Measurements from ENCODE around the gene EMILIN1.
A peak's percentile ranks its signal among the peaks of the same experiment; 100 is the strongest.
"Not testable (repeated sequence)": the region's sequence is repeated elsewhere in the genome, so short reads cannot be mapped to it uniquely, and the experiment has no call there.

Gene EMILIN1

DNA sequence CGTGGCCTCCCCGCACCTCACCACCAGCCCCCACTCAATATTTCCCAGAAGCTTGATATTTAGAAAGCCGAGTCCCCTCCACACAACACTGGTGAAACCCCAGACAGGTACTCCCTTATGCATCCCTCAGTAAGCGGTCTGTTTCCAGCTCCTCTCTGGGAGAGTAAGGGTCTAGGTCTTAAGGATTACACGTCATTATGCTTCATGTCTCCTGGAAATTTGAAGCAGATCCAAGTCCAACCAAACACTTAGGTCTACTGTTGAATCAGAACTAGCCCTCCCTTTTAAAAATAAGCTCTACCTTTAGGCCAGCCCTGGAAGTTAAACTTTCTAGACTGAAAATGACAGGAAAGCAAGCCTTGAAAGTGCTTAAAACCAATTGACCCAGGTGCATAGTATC, 5.5 kb upstream of the EMILIN1 start:
- Histone ChIP-seq H3K4me1 (ENCODE audit: control insufficient read depth, low read length) (peaks cover 73% of the 10 kb centered on the region), H3F3A (ENCODE audit: control insufficient read depth, insufficient read depth) (peaks cover 15% of the 10 kb centered on the region; the same call in 1 of the 2 replicates), H3K36me3 (ENCODE audit: control insufficient read depth, low read length) (peaks cover 35% of the 10 kb centered on the region), H3K9me3 (ENCODE audit: control insufficient read depth, insufficient read depth, low read length) (no peaks in the 10 kb centered on the region), H3K4me2 (ENCODE audit: low read length) (no peak overlapping the region), H3K27me3 (ENCODE audit: control insufficient read depth, low read length) (no peaks in the 10 kb centered on the region), H3K27ac (ENCODE audit: low read depth, low read length) (no peak overlapping the region), H3K9me2 (replicated peaks; ENCODE audit: control insufficient read depth, low read length) (no peaks in the 10 kb centered on the region), H3K79me2 (ENCODE audit: control insufficient read depth, low read length) (peaks cover 34% of the 10 kb centered on the region), H4K20me1 (ENCODE audit: control insufficient read depth, insufficient read depth, low read depth, low read length) (no peaks in the 10 kb centered on the region), H3K4me3 (ENCODE audit: low read length) (no peak overlapping the region)
- TF ChIP-seq EZH2phosphoT487 (IDR thresholded peaks at IDR 0.05; ENCODE audit: borderline replicate concordance, low read length), result no peak
- TF ChIP-seq, protein P1, sequence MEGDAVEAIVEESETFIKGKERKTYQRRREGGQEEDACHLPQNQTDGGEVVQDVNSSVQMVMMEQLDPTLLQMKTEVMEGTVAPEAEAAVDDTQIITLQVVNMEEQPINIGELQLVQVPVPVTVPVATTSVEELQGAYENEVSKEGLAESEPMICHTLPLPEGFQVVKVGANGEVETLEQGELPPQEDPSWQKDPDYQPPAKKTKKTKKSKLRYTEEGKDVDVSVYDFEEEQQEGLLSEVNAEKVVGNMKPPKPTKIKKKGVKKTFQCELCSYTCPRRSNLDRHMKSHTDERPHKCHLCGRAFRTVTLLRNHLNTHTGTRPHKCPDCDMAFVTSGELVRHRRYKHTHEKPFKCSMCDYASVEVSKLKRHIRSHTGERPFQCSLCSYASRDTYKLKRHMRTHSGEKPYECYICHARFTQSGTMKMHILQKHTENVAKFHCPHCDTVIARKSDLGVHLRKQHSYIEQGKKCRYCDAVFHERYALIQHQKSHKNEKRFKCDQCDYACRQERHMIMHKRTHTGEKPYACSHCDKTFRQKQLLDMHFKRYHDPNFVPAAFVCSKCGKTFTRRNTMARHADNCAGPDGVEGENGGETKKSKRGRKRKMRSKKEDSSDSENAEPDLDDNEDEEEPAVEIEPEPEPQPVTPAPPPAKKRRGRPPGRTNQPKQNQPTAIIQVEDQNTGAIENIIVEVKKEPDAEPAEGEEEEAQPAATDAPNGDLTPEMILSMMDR (IDR thresholded peaks at IDR 0.05; ENCODE audit: low read depth, low read length, poor library complexity, severe bottlenecking), result no peak

DNA sequence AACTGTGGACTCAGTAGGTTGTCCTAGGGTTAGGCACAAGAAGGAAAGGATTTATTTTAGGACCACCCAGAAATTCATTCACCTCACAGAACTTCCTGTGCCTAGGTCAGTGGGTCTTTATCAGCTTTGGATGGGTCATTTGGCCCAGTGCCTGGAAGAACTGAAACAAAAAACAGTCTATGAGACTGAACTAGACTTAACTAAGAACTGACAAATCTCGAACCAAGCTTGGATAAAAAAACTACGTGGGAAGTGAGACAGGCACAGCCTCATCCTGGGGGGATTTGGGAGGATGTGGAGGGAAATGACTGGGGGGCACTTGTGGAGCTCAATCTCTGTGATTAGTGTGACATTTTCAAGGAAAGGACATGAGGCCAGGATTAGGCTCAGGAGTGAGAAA, 4.6 kb upstream of the EMILIN1 start:
- Histone ChIP-seq H3K4me2 (ENCODE audit: low read length) (no peak overlapping the region), H3K4me1 (ENCODE audit: control insufficient read depth, low read length) (peaks cover 79% of the 10 kb centered on the region), H3K79me2 (ENCODE audit: control insufficient read depth, low read length) (peaks cover 26% of the 10 kb centered on the region)

DNA sequence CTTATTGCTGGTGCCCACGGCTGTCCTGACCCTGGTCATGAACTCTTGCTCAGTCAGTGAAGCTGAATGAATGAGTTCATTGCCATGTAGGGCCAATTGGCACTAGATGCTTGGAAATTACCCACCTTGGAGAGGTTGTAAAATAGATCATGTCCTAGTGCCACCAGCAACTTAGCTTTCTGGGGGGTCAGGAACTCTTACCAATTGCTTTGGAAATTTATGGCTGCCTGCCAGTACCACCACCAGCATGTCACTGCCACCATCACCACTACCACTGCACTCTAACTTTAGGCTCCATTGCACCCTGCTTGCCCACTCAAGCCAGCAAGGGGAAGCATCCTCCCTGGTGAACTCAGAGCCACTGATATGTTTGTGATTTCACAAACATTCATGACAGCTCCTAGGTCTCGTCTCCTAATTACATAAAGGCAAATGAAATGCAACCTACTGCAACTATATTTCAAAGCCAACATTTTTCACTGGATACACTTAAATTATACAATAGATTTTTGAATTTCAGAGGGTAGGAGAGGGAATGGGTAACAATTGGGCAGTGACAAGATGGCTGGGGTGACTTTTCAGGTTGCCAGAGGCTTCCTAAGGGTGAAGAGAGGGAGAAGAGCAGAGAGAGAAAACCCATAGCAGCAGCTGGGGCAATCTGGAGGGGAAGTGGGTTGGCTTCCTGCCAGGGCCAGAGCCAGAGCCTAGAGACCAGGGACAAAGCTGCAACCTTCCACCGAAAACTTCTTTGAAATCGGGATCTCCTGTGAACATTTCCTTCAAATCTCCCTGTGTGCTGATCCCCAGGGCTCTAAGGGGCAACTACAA, 3.5 kb upstream of the EMILIN1 start:
- H3K9me3 ChIP-seq (ENCODE audit: control insufficient read depth, insufficient read depth, low read length), result no peaks in the 10 kb centered on the region
- no peak for TF ChIP-seq EZH2phosphoT487 (IDR thresholded peaks at IDR 0.05; ENCODE audit: borderline replicate concordance, low read length)
- TF ChIP-seq, protein P1 (IDR thresholded peaks at IDR 0.05; ENCODE audit: low read depth, low read length, poor library complexity, severe bottlenecking), result no peak
- peaks cover 15% of the 10 kb centered on the region; the same call in 1 of the 2 replicates for H3F3A ChIP-seq (ENCODE audit: control insufficient read depth, insufficient read depth)
- H3K36me3 ChIP-seq (ENCODE audit: control insufficient read depth, low read length), result peaks cover 14% of the 10 kb centered on the region
- peak overlapping the region; percentile 45 for H3K27ac ChIP-seq (ENCODE audit: low read depth, low read length)
- H3K79me2 ChIP-seq (ENCODE audit: control insufficient read depth, low read length), result peaks cover 15% of the 10 kb centered on the region
- H3K9me2 ChIP-seq (replicated peaks; ENCODE audit: control insufficient read depth, low read length), result no peaks in the 10 kb centered on the region
- H3K4me1 ChIP-seq (ENCODE audit: control insufficient read depth, low read length), result peaks cover 72% of the 10 kb centered on the region
- no peaks in the 10 kb centered on the region for H4K20me1 ChIP-seq (ENCODE audit: control insufficient read depth, insufficient read depth, low read depth, low read length)
- peak overlapping the region; percentile 53 for H3K4me2 ChIP-seq (ENCODE audit: low read length)
- no peaks in the 10 kb centered on the region for H3K27me3 ChIP-seq (ENCODE audit: control insufficient read depth, low read length)
- peak overlapping the region; percentile 51 for H3K4me3 ChIP-seq (ENCODE audit: low read length)

More for the DNA sequence above, 4.6 kb upstream of the EMILIN1 start:
- Histone ChIP-seq H3K27ac (ENCODE audit: low read depth, low read length) (no peak overlapping the region), H3K9me2 (replicated peaks; ENCODE audit: control insufficient read depth, low read length) (no peaks in the 10 kb centered on the region), H3K36me3 (ENCODE audit: control insufficient read depth, low read length) (peaks cover 26% of the 10 kb centered on the region), H3K4me3 (ENCODE audit: low read length) (no peak overlapping the region), H3K27me3 (ENCODE audit: control insufficient read depth, low read length) (no peaks in the 10 kb centered on the region), H3K9me3 (ENCODE audit: control insufficient read depth, insufficient read depth, low read length) (no peaks in the 10 kb centered on the region), H4K20me1 (ENCODE audit: control insufficient read depth, insufficient read depth, low read depth, low read length) (no peaks in the 10 kb centered on the region), H3F3A (ENCODE audit: control insufficient read depth, insufficient read depth) (peaks cover 15% of the 10 kb centered on the region; the same call in 1 of the 2 replicates)
- no peak for TF ChIP-seq EZH2phosphoT487 (IDR thresholded peaks at IDR 0.05; ENCODE audit: borderline replicate concordance, low read length)
- TF ChIP-seq, protein P1 (IDR thresholded peaks at IDR 0.05; ENCODE audit: low read depth, low read length, poor library complexity, severe bottlenecking), result no peak

DNA sequence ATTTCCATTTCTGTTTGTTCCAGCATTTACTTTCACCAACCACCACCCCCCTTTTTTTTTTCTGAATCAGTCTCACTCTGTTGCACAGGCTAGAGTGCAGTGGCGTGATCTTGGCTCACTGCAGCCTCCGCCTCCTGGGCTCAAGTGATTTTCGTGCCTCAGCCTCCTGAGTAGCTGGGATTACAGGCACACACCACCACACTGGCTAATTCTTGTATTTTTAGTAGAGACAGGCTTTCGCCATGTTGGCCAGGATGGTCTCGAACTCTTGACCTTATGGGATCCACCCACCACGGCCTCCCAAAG, 2.9 kb upstream of the EMILIN1 start:
- H3F3A ChIP-seq (ENCODE audit: control insufficient read depth, insufficient read depth), result peaks cover 15% of the 10 kb centered on the region
- H3K9me2 ChIP-seq (replicated peaks; ENCODE audit: control insufficient read depth, low read length); H3K79me2 ChIP-seq (ENCODE audit: control insufficient read depth, low read length); H3K9me3 ChIP-seq (ENCODE audit: control insufficient read depth, insufficient read depth, low read length); H3K36me3 ChIP-seq (ENCODE audit: control insufficient read depth, low read length); H4K20me1 ChIP-seq (ENCODE audit: control insufficient read depth, insufficient read depth, low read depth, low read length); H3K27me3 ChIP-seq (ENCODE audit: control insufficient read depth, low read length): not testable (repeated sequence)
- H3K4me2 ChIP-seq (ENCODE audit: low read length), result peak overlapping the region; percentile 53
- H3K27ac ChIP-seq (ENCODE audit: low read depth, low read length), result peak overlapping the region; percentile 45
- H3K4me3 ChIP-seq (ENCODE audit: low read length), result peak overlapping the region; percentile 51
- peaks cover 70% of the 10 kb centered on the region for H3K4me1 ChIP-seq (ENCODE audit: control insufficient read depth, low read length)
